Osteocyte (in vitro differentiated cells): ENCODE measurements around the gene PCDHGA11. TPM values are rescaled to one million over a fixed set of nuclear protein-coding genes. Genes with fewer than 3 reads are reported as not detected.
"Not testable (repeated sequence)": the region's sequence is repeated elsewhere in the genome, so short reads cannot be mapped to it uniquely, and the experiment has no call there.

ENCODE experiments used
- DNase-seq: peaks from one replicate; pipeline ENCODE4 v3.0.0; 2021; ENCODE audit warnings: mixed read lengths; ENCODE audit not compliant: unreplicated experiment; ENCODE audit errors: extremely low spot score
- H3K27ac Mint-ChIP-seq: one replicate; pipeline ENCODE4 v1.8.0; 2021; ENCODE audit warnings: mild to moderate bottlenecking, mixed read lengths; ENCODE audit not compliant: unreplicated experiment
- H3K27me3 Mint-ChIP-seq: one replicate; pipeline ENCODE4 v1.8.0; 2021; ENCODE audit warnings: mixed read lengths; ENCODE audit not compliant: unreplicated experiment
- H3K36me3 Mint-ChIP-seq: one replicate; pipeline ENCODE4 v1.8.0; 2021; ENCODE audit warnings: mixed read lengths; ENCODE audit not compliant: unreplicated experiment
- H3K4me1 Mint-ChIP-seq: one replicate; pipeline ENCODE4 v1.8.0; 2021; ENCODE audit warnings: mixed read lengths; ENCODE audit not compliant: unreplicated experiment
- H3K4me3 Mint-ChIP-seq: one replicate; pipeline ENCODE4 v1.8.0; 2021; ENCODE audit warnings: mild to moderate bottlenecking, moderate library complexity, mixed read lengths; ENCODE audit not compliant: unreplicated experiment
- H3K9me3 Mint-ChIP-seq: one replicate; pipeline ENCODE4 v1.8.0; 2021; ENCODE audit warnings: mixed read lengths; ENCODE audit not compliant: unreplicated experiment
- CTCF ChIP-seq: fragments of 200-600 bp; sonication (generic); IDR thresholded peaks from 2 replicates; pipeline ENCODE4 v1.5.0; 2021; ENCODE audit warnings: antibody characterized with exemption, mild to moderate bottlenecking, moderate library complexity
- total RNA-seq: library from RNA; stranded (reverse); gene quantifications from 2 replicates; pipeline ENCODE4 v1.2.1, GENCODE V29; 2021

PCDHGA11 gene
- total RNA-seq, 1 donor from 2014 or later: 2.2 TPM

- H3K4me3 Mint-ChIP-seq: no peak overlapping the region
- H3K9me3 Mint-ChIP-seq: peaks cover 32% of the 10 kb centered on the region
- no peak overlapping the region for H3K27ac Mint-ChIP-seq
Measured at GRCh38 chr5:141421489-141421855, 621 bp downstream of the PCDHGA11 start.

GRCh38 chr5:141422742-141423291, 2.0 kb downstream of the PCDHGA11 start:
- TF ChIP-seq CTCF: no peak
- H3K4me3 Mint-ChIP-seq: no peak overlapping the region

More at GRCh38 chr5:141421489-141421855, 621 bp downstream of the PCDHGA11 start:
- TF ChIP-seq CTCF: no peak
- DNase-seq: no peak
- H3K4me1 Mint-ChIP-seq: no peaks in the 10 kb centered on the region
- peaks cover 62% of the 10 kb centered on the region for H3K36me3 Mint-ChIP-seq
- no peaks in the 10 kb centered on the region for H3K27me3 Mint-ChIP-seq

GRCh38 chr5:141427783-141428426, 7.1 kb downstream of the PCDHGA11 start:
- Mint-ChIP-seq H3K27me3 (no peaks in the 10 kb centered on the region), H3K36me3 (peaks cover 58% of the 10 kb centered on the region), H3K27ac (no peak overlapping the region), H3K9me3 (peaks cover 31% of the 10 kb centered on the region), H3K4me1 (no peaks in the 10 kb centered on the region), H3K4me3 (no peak overlapping the region)
- no peak for DNase-seq
- TF ChIP-seq CTCF: no peak

More at GRCh38 chr5:141422742-141423291, 2.0 kb downstream of the PCDHGA11 start:
- H3K27me3 Mint-ChIP-seq: no peaks in the 10 kb centered on the region
- peaks cover 37% of the 10 kb centered on the region for H3K9me3 Mint-ChIP-seq
- H3K36me3 Mint-ChIP-seq: peaks cover 61% of the 10 kb centered on the region
- DNase-seq: no peak
- no peak overlapping the region for H3K27ac Mint-ChIP-seq
- H3K4me1 Mint-ChIP-seq: no peaks in the 10 kb centered on the region

GRCh38 chr5:141430332-141431113, 9.7 kb downstream of the PCDHGA11 start, which contains the start of gene PCDHGA12:
TSS of gene PCDHGA12 (plus strand) at chr5:141430507. CDS start at chr5:141430760, 253 bp downstream.
- no peak for DNase-seq
- Mint-ChIP-seq H3K36me3 (peaks cover 51% of the 10 kb centered on the region), H3K4me3 (no peak within 1 kb of the TSS), H3K4me1 (no peaks in the 10 kb centered on the region), H3K27ac (no peak within 1 kb of the TSS), H3K27me3 (no peaks in the 10 kb centered on the region), H3K9me3 (peaks cover 24% of the 10 kb centered on the region)
- no peak for TF ChIP-seq CTCF

- H3K27me3 Mint-ChIP-seq: no peaks in the 10 kb centered on the region
- peaks cover 28% of the 10 kb centered on the region for H3K9me3 Mint-ChIP-seq
- DNase-seq: no peak
- no peaks in the 10 kb centered on the region for H3K4me1 Mint-ChIP-seq
- peaks cover 44% of the 10 kb centered on the region for H3K36me3 Mint-ChIP-seq
- no peak overlapping the region for H3K4me3 Mint-ChIP-seq
- no peak overlapping the region for H3K27ac Mint-ChIP-seq
- no peak for TF ChIP-seq CTCF
Measured at GRCh38 chr5:141431286-141431685, 10.4 kb downstream of the PCDHGA11 start.

- not testable (repeated sequence) for H3K4me3 Mint-ChIP-seq, H3K27ac Mint-ChIP-seq, H3K4me1 Mint-ChIP-seq, DNase-seq, H3K27me3 Mint-ChIP-seq
- peaks cover 40% of the 10 kb centered on the region for H3K36me3 Mint-ChIP-seq
- peaks cover 27% of the 10 kb centered on the region for H3K9me3 Mint-ChIP-seq
Measured at GRCh38 chr5:141432308-141432707, 11.5 kb downstream of the PCDHGA11 start.

- not testable (repeated sequence) for H3K4me3 Mint-ChIP-seq, DNase-seq, H3K27me3 Mint-ChIP-seq, H3K27ac Mint-ChIP-seq, H3K4me1 Mint-ChIP-seq
- H3K9me3 Mint-ChIP-seq: peaks cover 27% of the 10 kb centered on the region
- H3K36me3 Mint-ChIP-seq: peaks cover 40% of the 10 kb centered on the region
Measured at GRCh38 chr5:141432726-141433125, 11.9 kb downstream of the PCDHGA11 start.
